Gastroesophageal sphincter (tissue), 4 donors: ENCODE results near the gene MILR1. TPM values are rescaled to one million over a fixed set of nuclear protein-coding genes. Genes with fewer than 3 reads are reported as not detected.

Source experiments
- ATAC-seq: fragments of 150-250 bp; one replicate; pipeline ENCODE4 v1.9.1; 2016; ENCODE audit warnings: mild to moderate bottlenecking, moderate library complexity
- H3K27ac ChIP-seq, 4 donors: fragments of 200-600 bp; sonication (generic) in 3 of 4; 1 replicate in 3 of 4; 2 replicates in 1 of 4; pipeline ENCODE4 v1.5.1; 2016 to 2019
- H3K27me3 ChIP-seq: fragments of 200-600 bp; sonication (generic); one replicate; pipeline ENCODE4 v1.5.1; 2019
- H3K36me3 ChIP-seq, 2 donors: fragments of 200-600 bp; sonication (generic); one replicate each; pipeline ENCODE4 v1.5.1; 2019; ENCODE audit warnings: control low read depth in 1 of 2
- H3K4me1 ChIP-seq, 3 donors: fragments of 200-600 bp; sonication (generic); 1 replicate in 2 of 3; 2 replicates in 1 of 3; pipeline ENCODE4 v1.5.1; 2016 to 2019; ENCODE audit warnings: control low read depth in 2 of 3
- H3K4me3 ChIP-seq, 2 donors: fragments of 200-600 bp; sonication (generic); one replicate each; pipeline ENCODE4 v1.5.1; 2019; ENCODE audit warnings: mild to moderate bottlenecking in 1 of 2, moderate library complexity in 1 of 2
- H3K9me3 ChIP-seq, 3 donors: fragments of 200-600 bp; sonication (generic); one replicate each; pipeline ENCODE4 v1.5.1; 2017 to 2019; ENCODE audit warnings: control low read depth in 2 of 3
- CTCF ChIP-seq, 4 experiments: fragments of 200-600 bp in 2 of 4; fragments of 450-650 bp in 2 of 4; sonication (generic) in 1 of 4; IDR thresholded peaks; one replicate each; pipeline ENCODE4 v1.5.1; 2017 to 2019; ENCODE audit warnings: antibody characterized with exemption in 4 of 4, mild to moderate bottlenecking in 2 of 4, moderate library complexity in 2 of 4
- EP300 ChIP-seq: sonication (generic); formaldehyde crosslinking; IDR thresholded peaks from one replicate; pipeline ENCODE4 v1.6.1; 2017; ENCODE audit warnings: antibody characterized with exemption, mild to moderate bottlenecking
- POLR2A ChIP-seq, 2 donors: fragments of 450-650 bp; IDR thresholded peaks; one replicate each; pipeline ENCODE4 v1.6.1; 2017; ENCODE audit warnings: antibody characterized with exemption in 2 of 2, mild to moderate bottlenecking in 2 of 2, moderate library complexity in 1 of 2
- POLR2AphosphoS5 ChIP-seq: sonication (generic); formaldehyde crosslinking; IDR thresholded peaks from one replicate; pipeline ENCODE4 v1.6.1; 2017; ENCODE audit warnings: antibody characterized with exemption
- WGBS, 2 donors: methylation state at CpG; one replicate each; pipeline ENCODE4 v1.1.5; 2018; ENCODE audit warnings: low coverage in 1 of 2; 5-methylcytosine and 5-hydroxymethylcytosine counted together
- total RNA-seq, 4 donors: library from RNA; depleted of rRNA; stranded (reverse); fragments of >200 nt; gene quantifications; one replicate each; pipeline ENCODE4 v1.1.0, GENCODE V29; 2016

The MILR1 gene
- total RNA-seq, 4 donors from 2014 or later = 3.5 to 10.1 (median 7.3) TPM; not detected in 1

GRCh38 chr17:64484380-64484779 is 35.5 kb downstream of the MILR1 start:
- Histone ChIP-seq H3K27me3 (no peaks in the 10 kb centered on the region), H3K27ac (no peak overlapping the region), H3K4me1 (no peaks in the 10 kb centered on the region), H3K4me3 (no peak overlapping the region), H3K9me3 (no peaks in the 10 kb centered on the region), H3K36me3 (peaks cover 0 to 83% of the 10 kb centered on the region in 2 donors)
- no peak for TF ChIP-seq POLR2AphosphoS5
- TF ChIP-seq POLR2A (IDR thresholded peaks at IDR 0.05) = no peak
- no peak for TF ChIP-seq CTCF (IDR thresholded peaks at IDR 0.05)
- ATAC-seq = no peak
- 86% methylated on average over 2 to 3 of the region's 3 CpGs for WGBS, 2 donors

GRCh38 chr17:64488301-64488700 is 39.4 kb downstream of the MILR1 start:
- TF ChIP-seq POLR2AphosphoS5 (no peak), EP300 (no peak), CTCF (IDR thresholded peaks at IDR 0.05) (no peak), POLR2A (IDR thresholded peaks at IDR 0.05) (no peak)
- no peak for ATAC-seq
- H3K4me3 ChIP-seq = no peak overlapping the region
- no peaks in the 10 kb centered on the region for H3K9me3 ChIP-seq
- H3K4me1 ChIP-seq = peaks cover 0 to 6% (median 0%) of the 10 kb centered on the region in 3 donors
- 95 to 100% methylated on average over 2 of the region's 2 CpGs for WGBS, 2 donors
- no peak overlapping the region for H3K27ac ChIP-seq
- peaks cover 2 to 82% of the 10 kb centered on the region in 2 donors for H3K36me3 ChIP-seq
- H3K27me3 ChIP-seq = no peaks in the 10 kb centered on the region

- H3K9me3 ChIP-seq = no peaks in the 10 kb centered on the region
- no peak for TF ChIP-seq POLR2A (IDR thresholded peaks at IDR 0.05)
- TF ChIP-seq CTCF (IDR thresholded peaks at IDR 0.05) = peak; percentile 21 to 48 (median 40)
- H3K36me3 ChIP-seq = peaks cover 2 to 56% of the 10 kb centered on the region in 2 donors
- WGBS, 2 donors = 84 to 90% methylated on average over 7 to 9 of the region's 13 CpGs
- H3K27me3 ChIP-seq = no peaks in the 10 kb centered on the region
- H3K27ac ChIP-seq = no peak overlapping the region
- H3K4me1 ChIP-seq = peaks cover 0 to 35% (median 10%) of the 10 kb centered on the region in 3 donors
- no peak for ATAC-seq
- H3K4me3 ChIP-seq = no peak overlapping the region
These were observed 42.3 kb downstream of the MILR1 start for GRCh38 chr17:64491034-64491860.

- no peak for ATAC-seq
- WGBS, 2 donors = 59 to 73% methylated on average over 3 of the region's 3 CpGs
- H3K9me3 ChIP-seq = no peaks in the 10 kb centered on the region
- H3K27me3 ChIP-seq = no peaks in the 10 kb centered on the region
- no peak for TF ChIP-seq EP300
- TF ChIP-seq POLR2A (IDR thresholded peaks at IDR 0.05) = no peak
- no peak for TF ChIP-seq CTCF (IDR thresholded peaks at IDR 0.05)
- TF ChIP-seq POLR2AphosphoS5 = no peak
- H3K4me1 ChIP-seq = peaks cover 0 to 37% (median 10%) of the 10 kb centered on the region in 3 donors
- no peak overlapping the region for H3K27ac ChIP-seq
- no peak overlapping the region for H3K4me3 ChIP-seq
- H3K36me3 ChIP-seq = peaks cover 2 to 55% of the 10 kb centered on the region in 2 donors
These were observed 43.1 kb downstream of the MILR1 start for GRCh38 chr17:64491994-64492393.
